ENCODE results near the gene EPB41L2.

Gene EPB41L2

GRCh38 chr6:131049608-131050007 lies 13.4 kb downstream of the EPB41L2 start:
- no peak overlapping the region for H3K27ac ChIP-seq (ENCODE audit: low read depth, low read length)
- peaks cover 23% of the 10 kb centered on the region for H3K4me1 ChIP-seq (ENCODE audit: control insufficient read depth, insufficient read depth, low read length, unreplicated experiment)
- peaks cover 59% of the 10 kb centered on the region for H3K79me2 ChIP-seq (ENCODE audit: control insufficient read depth, insufficient read depth, low read length, unreplicated experiment)
- no peak overlapping the region for H3K4me3 ChIP-seq (ENCODE audit: low read depth, low read length)
- no peaks in the 10 kb centered on the region for H3K27me3 ChIP-seq (ENCODE audit: insufficient read depth, low read length)
- H3K36me3 ChIP-seq (ENCODE audit: insufficient read depth, low read length), result peaks cover 11% of the 10 kb centered on the region; the same call in 1 of the 2 replicates
- no peak overlapping the region for H2AFZ ChIP-seq (ENCODE audit: low read length, unreplicated experiment)

DNA sequence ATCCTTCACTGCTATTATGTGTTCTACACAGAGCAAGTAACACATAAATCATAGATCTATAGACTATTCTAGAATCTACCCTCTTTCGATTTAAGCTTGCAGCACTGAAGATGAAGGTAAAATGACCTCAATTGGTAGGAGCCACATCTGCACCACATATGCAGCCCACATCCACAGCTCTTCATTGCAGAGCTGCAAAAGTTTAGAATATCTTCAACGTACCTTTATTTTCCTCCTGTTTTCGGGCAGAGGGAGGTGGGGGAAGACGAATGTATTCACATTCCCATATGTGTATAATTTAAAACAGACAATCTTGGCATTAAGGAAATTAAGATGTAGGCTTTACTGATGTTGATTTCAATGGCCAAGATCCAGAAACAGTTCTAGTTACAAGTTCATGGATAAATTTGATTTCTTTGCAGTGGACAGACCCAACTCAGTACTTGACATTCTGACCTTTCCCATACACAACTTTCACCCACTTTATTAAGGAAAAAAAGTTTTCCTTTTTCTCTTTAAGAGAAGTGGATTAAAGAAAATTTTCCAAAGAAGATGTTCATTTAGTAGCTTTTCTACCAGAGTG lies 14.0 kb downstream of the EPB41L2 start:
- H3K27me3 ChIP-seq (ENCODE audit: insufficient read depth, low read length), result no peaks in the 10 kb centered on the region
- H3K36me3 ChIP-seq (ENCODE audit: insufficient read depth, low read length), result peaks cover 5% of the 10 kb centered on the region; the same call in 1 of the 2 replicates
- H2AFZ ChIP-seq (ENCODE audit: low read length, unreplicated experiment), result no peak overlapping the region
- peaks cover 55% of the 10 kb centered on the region for H3K79me2 ChIP-seq (ENCODE audit: control insufficient read depth, insufficient read depth, low read length, unreplicated experiment)
- no peak overlapping the region for H3K27ac ChIP-seq (ENCODE audit: low read depth, low read length)
- H3K4me1 ChIP-seq (ENCODE audit: control insufficient read depth, insufficient read depth, low read length, unreplicated experiment), result peaks cover 23% of the 10 kb centered on the region
- H3K4me3 ChIP-seq (ENCODE audit: low read depth, low read length), result no peak overlapping the region

DNA sequence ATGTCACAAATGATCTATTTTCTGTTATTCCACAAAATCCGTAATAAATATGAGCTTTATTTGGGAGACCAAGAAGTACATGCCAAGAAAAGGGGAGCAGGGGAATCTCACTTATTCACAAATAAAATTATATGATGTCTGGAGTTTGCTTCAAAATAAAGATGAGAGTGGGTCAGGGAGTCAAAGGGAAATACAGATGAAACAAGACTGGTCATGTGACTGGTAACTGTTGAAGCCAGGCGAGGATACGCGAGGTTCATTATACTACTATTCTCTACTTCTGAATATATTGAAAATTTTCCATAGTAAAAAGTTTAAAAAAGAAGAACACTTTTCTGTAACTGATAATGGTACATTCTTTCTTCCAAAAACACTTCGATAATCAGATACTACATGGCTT lies 14.6 kb downstream of the EPB41L2 start:
- no peak overlapping the region for H2AFZ ChIP-seq (ENCODE audit: low read length, unreplicated experiment)
- no peak overlapping the region for H3K4me3 ChIP-seq (ENCODE audit: low read depth, low read length)
- H3K4me1 ChIP-seq (ENCODE audit: control insufficient read depth, insufficient read depth, low read length, unreplicated experiment), result peaks cover 23% of the 10 kb centered on the region
- H3K27me3 ChIP-seq (ENCODE audit: insufficient read depth, low read length), result no peaks in the 10 kb centered on the region
- peaks cover 50% of the 10 kb centered on the region for H3K79me2 ChIP-seq (ENCODE audit: control insufficient read depth, insufficient read depth, low read length, unreplicated experiment)
- H3K36me3 ChIP-seq (ENCODE audit: insufficient read depth, low read length), result no peaks in the 10 kb centered on the region
- H3K27ac ChIP-seq (ENCODE audit: low read depth, low read length), result no peak overlapping the region

GRCh38 chr6:131045139-131045538 lies 17.9 kb downstream of the EPB41L2 start:
- Histone ChIP-seq H3K27ac (ENCODE audit: low read depth, low read length) (no peak overlapping the region), H3K27me3 (ENCODE audit: insufficient read depth, low read length) (no peaks in the 10 kb centered on the region), H3K4me1 (ENCODE audit: control insufficient read depth, insufficient read depth, low read length, unreplicated experiment) (peaks cover 22% of the 10 kb centered on the region), H2AFZ (ENCODE audit: low read length, unreplicated experiment) (no peak overlapping the region), H3K4me3 (ENCODE audit: low read depth, low read length) (no peak overlapping the region), H3K79me2 (ENCODE audit: control insufficient read depth, insufficient read depth, low read length, unreplicated experiment) (peaks cover 63% of the 10 kb centered on the region), H3K36me3 (ENCODE audit: insufficient read depth, low read length) (no peaks in the 10 kb centered on the region)

DNA sequence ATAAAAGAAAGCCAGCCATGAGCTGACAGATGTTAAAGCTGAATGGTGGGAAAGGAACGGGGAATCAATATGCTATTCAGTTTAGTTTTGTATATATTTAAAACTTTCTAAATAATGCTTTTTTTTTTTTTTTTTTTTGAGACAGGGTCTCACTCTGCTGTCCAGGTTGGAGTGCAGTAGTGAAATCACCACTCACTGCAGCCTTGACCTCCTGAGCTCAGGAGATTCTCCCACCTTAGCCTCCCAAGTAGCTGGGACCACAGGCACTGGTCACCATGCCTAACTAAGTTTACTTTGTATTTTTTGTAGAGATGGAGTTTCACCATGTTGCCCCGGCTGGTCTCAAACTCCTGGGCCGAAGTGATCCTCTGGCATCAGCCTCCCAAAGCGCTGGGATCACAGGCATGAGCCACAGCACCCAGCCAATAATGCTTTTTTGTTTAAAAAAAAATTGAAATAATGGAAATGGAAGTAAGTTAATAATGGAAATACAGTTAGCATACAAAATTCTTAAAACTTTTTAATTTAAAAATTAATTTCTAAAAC lies 19.1 kb downstream of the EPB41L2 start:
- Histone ChIP-seq H2AFZ (ENCODE audit: low read length, unreplicated experiment) (no peak overlapping the region), H3K4me3 (ENCODE audit: low read depth, low read length) (no peak overlapping the region), H3K79me2 (ENCODE audit: control insufficient read depth, insufficient read depth, low read length, unreplicated experiment) (peaks cover 69% of the 10 kb centered on the region), H3K4me1 (ENCODE audit: control insufficient read depth, insufficient read depth, low read length, unreplicated experiment) (peaks cover 19% of the 10 kb centered on the region), H3K27ac (ENCODE audit: low read depth, low read length) (no peak overlapping the region), H3K27me3 (ENCODE audit: insufficient read depth, low read length) (no peaks in the 10 kb centered on the region), H3K36me3 (ENCODE audit: insufficient read depth, low read length) (no peaks in the 10 kb centered on the region)

- no peak overlapping the region for H3K27ac ChIP-seq (ENCODE audit: low read depth, low read length)
- H3K4me3 ChIP-seq (ENCODE audit: low read depth, low read length), result no peak overlapping the region
- no peaks in the 10 kb centered on the region for H3K36me3 ChIP-seq (ENCODE audit: insufficient read depth, low read length)
- peaks cover 27% of the 10 kb centered on the region for H3K4me1 ChIP-seq (ENCODE audit: control insufficient read depth, insufficient read depth, low read length, unreplicated experiment)
- H2AFZ ChIP-seq (ENCODE audit: low read length, unreplicated experiment), result no peak overlapping the region
- peaks cover 62% of the 10 kb centered on the region for H3K79me2 ChIP-seq (ENCODE audit: control insufficient read depth, insufficient read depth, low read length, unreplicated experiment)
- no peaks in the 10 kb centered on the region for H3K27me3 ChIP-seq (ENCODE audit: insufficient read depth, low read length)
These were observed 20.4 kb downstream of the EPB41L2 start for GRCh38 chr6:131042664-131043063.

DNA sequence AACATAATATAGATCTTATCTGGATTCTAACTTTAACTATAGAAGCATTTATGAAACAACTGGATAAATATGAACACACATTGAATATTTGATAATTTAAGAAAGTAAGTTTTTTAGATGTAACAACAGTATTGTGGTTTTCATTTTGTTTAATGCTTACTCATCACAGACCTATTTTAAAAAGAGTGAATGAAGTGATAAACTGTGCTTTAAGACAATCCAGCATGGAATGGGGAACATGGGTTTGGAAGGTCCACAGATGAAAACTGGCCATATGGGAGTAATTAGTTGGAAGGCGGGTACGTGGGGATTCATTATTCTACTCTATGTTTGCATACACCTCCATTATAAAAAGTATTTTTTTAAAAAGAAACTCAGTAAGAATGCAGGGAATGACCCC lies 21.2 kb downstream of the EPB41L2 start:
- Histone ChIP-seq H3K4me1 (ENCODE audit: control insufficient read depth, insufficient read depth, low read length, unreplicated experiment) (peaks cover 27% of the 10 kb centered on the region), H3K4me3 (ENCODE audit: low read depth, low read length) (no peak overlapping the region), H3K79me2 (ENCODE audit: control insufficient read depth, insufficient read depth, low read length, unreplicated experiment) (peaks cover 62% of the 10 kb centered on the region), H3K36me3 (ENCODE audit: insufficient read depth, low read length) (no peaks in the 10 kb centered on the region), H3K27me3 (ENCODE audit: insufficient read depth, low read length) (no peaks in the 10 kb centered on the region), H2AFZ (ENCODE audit: low read length, unreplicated experiment) (no peak overlapping the region), H3K27ac (ENCODE audit: low read depth, low read length) (no peak overlapping the region)

DNA sequence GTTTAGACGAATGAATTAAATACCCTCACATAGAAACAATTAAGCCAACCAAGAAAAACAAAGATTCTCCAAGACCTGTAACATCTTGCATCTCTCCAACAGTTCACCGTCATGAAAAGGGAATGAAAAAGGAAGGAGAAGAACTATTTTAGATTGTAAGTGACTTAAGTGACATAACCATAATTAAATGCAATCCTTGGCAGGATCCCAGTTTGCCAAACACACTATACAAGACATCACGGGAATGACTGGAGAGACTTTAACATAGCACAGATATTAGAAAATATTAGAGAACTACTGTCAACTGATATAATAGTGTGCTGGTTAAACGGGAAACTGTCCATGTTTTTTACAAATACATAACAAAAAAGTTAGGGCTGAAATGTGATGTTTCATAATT lies 22.2 kb downstream of the EPB41L2 start:
- no peaks in the 10 kb centered on the region for H3K36me3 ChIP-seq (ENCODE audit: insufficient read depth, low read length)
- H3K79me2 ChIP-seq (ENCODE audit: control insufficient read depth, insufficient read depth, low read length, unreplicated experiment), result peaks cover 62% of the 10 kb centered on the region
- H3K27ac ChIP-seq (ENCODE audit: low read depth, low read length), result no peak overlapping the region
- peaks cover 27% of the 10 kb centered on the region for H3K4me1 ChIP-seq (ENCODE audit: control insufficient read depth, insufficient read depth, low read length, unreplicated experiment)
- H2AFZ ChIP-seq (ENCODE audit: low read length, unreplicated experiment), result no peak overlapping the region
- H3K27me3 ChIP-seq (ENCODE audit: insufficient read depth, low read length), result no peaks in the 10 kb centered on the region
- H3K4me3 ChIP-seq (ENCODE audit: low read depth, low read length), result no peak overlapping the region

DNA sequence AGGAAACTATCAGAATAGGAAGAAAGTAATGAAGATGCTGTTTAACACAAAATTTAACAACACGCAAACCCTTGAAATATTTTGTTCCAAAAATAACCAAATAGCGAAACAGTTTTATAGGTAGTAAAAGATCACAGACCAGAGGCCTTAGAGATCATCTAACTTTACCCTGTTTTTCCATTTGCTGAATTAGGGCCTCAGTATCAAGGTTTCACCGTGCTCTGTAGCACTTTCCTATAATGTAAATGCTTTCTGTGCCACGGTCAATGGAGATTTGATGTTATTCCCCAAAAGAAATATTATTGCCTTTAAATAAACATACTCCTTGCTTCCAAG lies 23.7 kb downstream of the EPB41L2 start:
- Histone ChIP-seq H3K4me1 (ENCODE audit: control insufficient read depth, insufficient read depth, low read length, unreplicated experiment) (peaks cover 27% of the 10 kb centered on the region), H3K79me2 (ENCODE audit: control insufficient read depth, insufficient read depth, low read length, unreplicated experiment) (peaks cover 66% of the 10 kb centered on the region), H3K27me3 (ENCODE audit: insufficient read depth, low read length) (no peaks in the 10 kb centered on the region), H3K36me3 (ENCODE audit: insufficient read depth, low read length) (no peaks in the 10 kb centered on the region), H3K27ac (ENCODE audit: low read depth, low read length) (peak overlapping the region; percentile 27), H3K4me3 (ENCODE audit: low read depth, low read length) (peak overlapping the region; percentile 57), H2AFZ (ENCODE audit: low read length, unreplicated experiment) (peak overlapping the region; percentile 15)

DNA sequence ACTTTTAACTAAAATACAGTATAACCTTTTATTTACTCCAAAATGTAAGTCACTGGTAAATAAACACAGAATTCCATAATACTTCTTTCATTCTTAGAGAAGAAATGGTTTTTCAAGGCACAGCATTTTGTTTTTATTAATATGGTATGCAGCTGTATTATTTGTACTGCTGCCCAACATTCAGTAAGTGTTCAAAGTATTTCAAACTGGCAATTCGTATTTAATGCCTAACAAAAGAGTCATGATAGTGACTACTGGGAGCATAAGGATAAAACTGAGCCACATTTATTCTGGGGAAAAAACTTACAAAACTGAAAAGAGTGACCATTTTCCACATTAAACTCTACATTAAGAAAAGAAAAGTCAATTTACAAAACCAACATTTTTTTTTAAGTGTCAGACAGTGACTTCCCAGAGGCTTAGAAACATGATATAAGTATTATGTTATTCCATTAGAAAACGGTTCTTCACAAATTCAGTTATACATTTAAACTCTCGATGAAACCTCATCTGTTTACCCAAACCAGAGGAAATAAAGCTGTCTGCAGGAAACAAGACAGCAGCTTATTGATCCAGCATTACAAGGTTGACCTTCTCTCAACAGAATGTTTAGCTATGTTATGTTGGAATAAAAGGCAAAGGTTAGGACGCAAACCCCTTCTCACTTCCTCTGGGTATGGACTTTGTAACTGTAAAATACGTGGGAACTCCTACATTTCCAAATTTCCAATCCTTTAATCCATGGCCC lies 24.3 kb downstream of the EPB41L2 start:
- Histone ChIP-seq H3K4me3 (ENCODE audit: low read depth, low read length) (peak overlapping the region; percentile 57), H3K27me3 (ENCODE audit: insufficient read depth, low read length) (no peaks in the 10 kb centered on the region), H3K4me1 (ENCODE audit: control insufficient read depth, insufficient read depth, low read length, unreplicated experiment) (peaks cover 27% of the 10 kb centered on the region), H3K27ac (ENCODE audit: low read depth, low read length) (peak overlapping the region; percentile 27), H3K36me3 (ENCODE audit: insufficient read depth, low read length) (no peaks in the 10 kb centered on the region), H3K79me2 (ENCODE audit: control insufficient read depth, insufficient read depth, low read length, unreplicated experiment) (peaks cover 69% of the 10 kb centered on the region), H2AFZ (ENCODE audit: low read length, unreplicated experiment) (peak overlapping the region; percentile 15)

Measured in ACC112 (cell line).